ENCODE results near the gene GPR143.

GPR143 gene

GRCh38 chrX:9775930-9776329 lies 10.3 kb upstream of the GPR143 start:
- H3K4me3 ChIP-seq (ENCODE audit: low read depth, low read length) = no peak overlapping the region
- no peak overlapping the region for H3K27ac ChIP-seq (ENCODE audit: extremely low read depth, low read depth, low read length)
- H3K36me3 ChIP-seq (ENCODE audit: control insufficient read depth in 2 of 2, insufficient read depth in 1 of 2, low read length in 2 of 2) = no peaks in the 10 kb centered on the region
- CTCF ChIA-PET = no interaction called here
- POLR2A ChIA-PET = no interaction called here
- no peaks in the 10 kb centered on the region for H3K9me3 ChIP-seq (ENCODE audit: control insufficient read depth, insufficient read depth, low read depth, low read length)
- no peaks in the 10 kb centered on the region for H3K4me1 ChIP-seq (ENCODE audit: control insufficient read depth, insufficient read depth, low read length)
- TF ChIP-seq ZNF223 (tag by site-specific recombination; IDR thresholded peaks at IDR 0.05) (no peak), ZNF354C (tag by site-specific recombination; IDR thresholded peaks at IDR 0.05; ENCODE audit: borderline replicate concordance, low read depth) (no peak), TCF7L2 (IDR thresholded peaks at IDR 0.05; ENCODE audit: borderline replicate concordance, low read depth, low read length) (no peak)

GRCh38 chrX:9772943-9773342 lies 7.3 kb upstream of the GPR143 start:
- Histone ChIP-seq H3K27ac (ENCODE audit: extremely low read depth, low read depth, low read length) (no peak overlapping the region), H3K4me3 (ENCODE audit: low read depth, low read length) (no peak overlapping the region), H3K9me3 (ENCODE audit: control insufficient read depth, insufficient read depth, low read depth, low read length) (no peaks in the 10 kb centered on the region), H3K4me1 (ENCODE audit: control insufficient read depth, insufficient read depth, low read length) (no peaks in the 10 kb centered on the region), H3K36me3 (ENCODE audit: control insufficient read depth in 2 of 2, insufficient read depth in 1 of 2, low read length in 2 of 2) (no peaks in the 10 kb centered on the region)
- TF ChIP-seq HIC1 (tag by site-specific recombination; IDR thresholded peaks at IDR 0.05) (no peak), KLF9 (tag by site-specific recombination; IDR thresholded peaks at IDR 0.05; ENCODE audit: low read depth) (no peak), ZBTB21 (tag by site-specific recombination; IDR thresholded peaks at IDR 0.05) (no peak), REPIN1 (tag by site-specific recombination; IDR thresholded peaks at IDR 0.05; ENCODE audit: low read depth) (no peak), ZNF26 (tag by site-specific recombination; IDR thresholded peaks at IDR 0.05) (no peak), ZNF692 (tag by site-specific recombination; IDR thresholded peaks at IDR 0.05) (no peak), ZFP69B (tag by site-specific recombination; IDR thresholded peaks at IDR 0.05) (no peak), ZNF664 (tag by site-specific recombination; IDR thresholded peaks at IDR 0.05) (no peak), ZNF157 (tag by site-specific recombination; IDR thresholded peaks at IDR 0.05) (no peak), ZNF16 (tag by site-specific recombination; IDR thresholded peaks at IDR 0.05; ENCODE audit: low read depth) (no peak), ZNF248 (tag by site-specific recombination; IDR thresholded peaks at IDR 0.05) (no peak), ZSCAN30 (tag by site-specific recombination; IDR thresholded peaks at IDR 0.05) (no peak), ZNF704 (tag by site-specific recombination; IDR thresholded peaks at IDR 0.05) (no peak), ZNF560 (tag by site-specific recombination; IDR thresholded peaks at IDR 0.05; ENCODE audit: borderline replicate concordance) (no peak), PRDM1 (tag by site-specific recombination; IDR thresholded peaks at IDR 0.05) (no peak), ZNF366 (tag by site-specific recombination; conservative IDR thresholded peaks at IDR 0.05) (no peak), ZNF639 (tag by site-specific recombination; IDR thresholded peaks at IDR 0.05) (no peak)
- CTCF ChIA-PET = interaction anchor here (0.7 to 1.1 kb wide), 2 partner anchors 18 to 347 kb away, joined by 3 to 4 read pairs; no protein-coding TSS in a partner anchor
- POLR2A ChIA-PET = no interaction called here

Data from HEK293 (cell line).